ENCODE measurements around the gene BCDIN3D. TPM values are rescaled to one million over a fixed set of nuclear protein-coding genes. Genes with fewer than 3 reads are reported as not detected.
A peak's percentile ranks its signal among the peaks of the same experiment; 100 is the strongest.

Gene BCDIN3D
- total and polyA plus RNA-seq, 10 of the 15 experiments (the other 5 are each of a cell fraction or from before 2014, with no cell fraction given): 3.7 to 7.2 (median 6.4) TPM

- no peak for TF ChIP-seq IRF5 (IDR thresholded peaks at IDR 0.05; ENCODE audit: borderline replicate concordance)
Measured at GRCh38 chr12:49825971-49826421, 16.9 kb downstream of the BCDIN3D start (continued).

GRCh38 chr12:49825360-49825970 lies 17.4 kb downstream of the BCDIN3D start:
- FAIRE-seq (no peak), ATAC-seq (no peak), DNase-seq (ENCODE audit: low read depth, low spot score) (no peak)
- in situ Hi-C loops (cut with MboI): no loop called here
- WGBS (ENCODE audit: insufficient coverage, insufficient replicate concordance, low lambda C conversion rate, missing lambda C conversion rate): 58% methylated on average over 5 of the region's 5 CpGs
- Histone ChIP-seq H3K27ac (ENCODE audit: control insufficient read depth, insufficient read depth) (no peak overlapping the region), H3K4me1 (ENCODE audit: control insufficient read depth, insufficient read depth, low read length) (peaks cover 39% of the 10 kb centered on the region), H3K36me3 (ENCODE audit: control insufficient read depth in 2 of 2, insufficient read depth in 2 of 2, low read length in 1 of 2) (no peaks in the 10 kb centered on the region; a peak in 1 of 4 replicates), H3K79me2 (ENCODE audit: control insufficient read depth, insufficient read depth, low read length) (peaks cover 25% of the 10 kb centered on the region), H2AFZ (ENCODE audit: control insufficient read depth, low read depth, low read length) (no peak overlapping the region), H3K4me2 (ENCODE audit: control insufficient read depth, insufficient read depth) (peak overlapping the region; percentile 66), H3K27me3 (replicated peaks in 1 of 2; ENCODE audit: control insufficient read depth in 2 of 2, insufficient read depth in 2 of 2, low read length in 1 of 2) (no peaks in the 10 kb centered on the region), H3K9ac (ENCODE audit: control insufficient read depth, insufficient read depth, low read length) (no peak overlapping the region), H4K20me1 (ENCODE audit: control insufficient read depth, insufficient read depth) (0 out of 2 replicates have a peak, but pooled peaks cover 3% of the 10 kb centered on the region), H3K9me3 (replicated peaks; ENCODE audit: control insufficient read depth, insufficient read depth, low read length) (no peaks in the 10 kb centered on the region), H3K4me3 (no peak overlapping the region)
- CTCF ChIA-PET: interaction anchor here (0.5 to 7.7 kb wide), 4 partner anchors 14 to 354 kb away, joined by 3 to 61 read pairs (median 12); no protein-coding TSS in a partner anchor
- POLR2A ChIA-PET: interaction anchor here (0.5 to 1.7 kb wide), 3 partner anchors 13 to 84 kb away, joined by 3 to 5 read pairs (median 5); no protein-coding TSS in a partner anchor
- TF ChIP-seq ATF2 (IDR thresholded peaks at IDR 0.05; ENCODE audit: low read length): no peak
- no peak for TF ChIP-seq PKNOX1 (IDR thresholded peaks at IDR 0.05)
- peak; percentile 82 for TF ChIP-seq RFX5 (IDR thresholded peaks at IDR 0.05; ENCODE audit: low read depth, low read length)
- no peak for TF ChIP-seq SRF (IDR thresholded peaks at IDR 0.05; ENCODE audit: low read depth in 2 of 2, low read length in 2 of 2)
- TF ChIP-seq SKIL (IDR thresholded peaks at IDR 0.05; ENCODE audit: low read depth, poor library complexity, severe bottlenecking): no peak
- RAD21 ChIA-PET (ENCODE audit: unreplicated experiment): no interaction called here
- intact Hi-C loops (cut with micrococcal nuclease; ENCODE audit: unreplicated experiment): no loop called here
- BruUV-seq (replicated peaks): no TSS peak
- SMC1A ChIA-PET (ENCODE audit: uncharacterized antibody, unreplicated experiment): interaction anchor here (0.8 to 5.3 kb wide), 4 partner anchors 10 to 1141 kb away, joined by 3 to 32 read pairs (median 5); no protein-coding TSS in a partner anchor
